HG03571 (cell line): Measurements from ENCODE around the gene NOP53.
"Not testable (repeated sequence)": the region's sequence is repeated elsewhere in the genome, so short reads cannot be mapped to it uniquely, and the experiment has no call there.

Experiments
- ATAC-seq: cut with Tn5 transposase; IDR thresholded peaks from one replicate; pipeline ENCODE4 v1.9.1; 2021; ENCODE audit not compliant: unreplicated experiment

The NOP53 gene

DNA sequence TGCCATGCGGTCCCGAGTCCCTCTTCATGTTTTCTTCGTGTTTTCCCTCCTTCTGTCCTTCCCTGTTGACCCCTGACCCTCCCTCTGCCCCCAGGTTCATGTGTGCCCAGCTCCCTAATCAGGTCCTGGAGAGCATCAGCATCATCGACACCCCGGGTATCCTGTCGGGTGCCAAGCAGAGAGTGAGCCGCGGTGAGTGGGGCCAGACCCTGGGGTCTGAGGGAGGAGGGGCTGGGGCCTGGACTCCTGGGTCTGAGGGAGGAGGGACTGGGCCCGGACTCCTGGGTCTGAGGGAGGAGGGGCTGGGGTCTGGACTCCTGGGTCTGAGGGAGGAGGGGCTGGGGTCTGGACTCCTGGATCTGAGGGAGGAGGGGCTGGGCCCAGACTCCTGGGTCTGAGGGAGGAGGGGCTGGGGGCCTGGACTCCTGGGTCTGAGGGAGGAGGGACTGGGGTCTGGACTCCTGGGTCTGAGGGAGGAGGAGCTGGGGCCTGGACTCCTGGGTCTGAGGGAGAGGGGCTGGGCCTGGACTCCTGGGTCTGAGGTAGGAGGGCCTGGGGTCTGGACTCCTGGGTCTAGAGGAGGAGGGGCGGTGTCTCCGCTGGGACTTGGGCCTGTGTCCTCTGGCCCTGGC is 26.8 kb upstream of the NOP53 start:
- not testable (repeated sequence) for ATAC-seq

DNA sequence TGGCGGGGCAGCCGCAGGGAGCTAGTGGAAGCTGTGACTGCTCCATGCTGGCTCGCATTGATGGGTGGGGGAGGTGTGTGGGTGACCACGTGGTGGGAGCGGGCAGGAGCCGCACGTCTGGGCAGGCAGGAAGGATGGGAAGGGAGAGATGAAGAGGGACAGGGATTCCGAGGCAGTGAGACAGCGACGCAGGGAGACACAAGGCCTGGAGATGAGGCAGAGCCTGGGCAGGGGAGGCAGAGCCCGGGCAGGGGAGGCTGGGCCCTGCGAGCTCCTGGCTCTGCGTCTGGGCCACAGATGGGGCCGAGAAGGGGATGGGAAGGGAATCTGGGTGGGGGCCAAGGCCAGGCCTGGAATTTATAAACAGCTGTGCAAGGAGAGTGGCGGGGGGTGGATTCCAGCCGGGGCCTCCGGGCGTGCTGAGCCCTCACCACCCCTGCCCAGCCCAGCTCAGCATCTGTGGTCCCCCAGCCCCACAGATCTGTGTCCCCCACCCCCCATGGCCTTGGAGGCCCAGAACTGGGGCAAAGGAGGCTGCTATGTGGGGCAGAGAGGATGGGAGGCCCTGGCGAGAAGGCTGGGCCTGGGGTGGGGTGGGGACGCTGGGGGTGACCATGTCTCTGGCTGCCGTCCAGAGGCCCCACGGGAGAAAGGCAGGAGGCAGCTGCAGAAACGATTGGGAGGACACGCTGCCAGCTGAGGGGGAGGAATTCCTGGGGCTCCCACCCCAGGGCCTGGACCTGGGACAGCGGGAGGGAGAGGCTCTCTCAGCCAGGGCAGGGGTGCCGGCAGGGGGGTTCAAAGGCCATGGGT is 26.1 kb upstream of the NOP53 start:
- ATAC-seq = no peak

DNA sequence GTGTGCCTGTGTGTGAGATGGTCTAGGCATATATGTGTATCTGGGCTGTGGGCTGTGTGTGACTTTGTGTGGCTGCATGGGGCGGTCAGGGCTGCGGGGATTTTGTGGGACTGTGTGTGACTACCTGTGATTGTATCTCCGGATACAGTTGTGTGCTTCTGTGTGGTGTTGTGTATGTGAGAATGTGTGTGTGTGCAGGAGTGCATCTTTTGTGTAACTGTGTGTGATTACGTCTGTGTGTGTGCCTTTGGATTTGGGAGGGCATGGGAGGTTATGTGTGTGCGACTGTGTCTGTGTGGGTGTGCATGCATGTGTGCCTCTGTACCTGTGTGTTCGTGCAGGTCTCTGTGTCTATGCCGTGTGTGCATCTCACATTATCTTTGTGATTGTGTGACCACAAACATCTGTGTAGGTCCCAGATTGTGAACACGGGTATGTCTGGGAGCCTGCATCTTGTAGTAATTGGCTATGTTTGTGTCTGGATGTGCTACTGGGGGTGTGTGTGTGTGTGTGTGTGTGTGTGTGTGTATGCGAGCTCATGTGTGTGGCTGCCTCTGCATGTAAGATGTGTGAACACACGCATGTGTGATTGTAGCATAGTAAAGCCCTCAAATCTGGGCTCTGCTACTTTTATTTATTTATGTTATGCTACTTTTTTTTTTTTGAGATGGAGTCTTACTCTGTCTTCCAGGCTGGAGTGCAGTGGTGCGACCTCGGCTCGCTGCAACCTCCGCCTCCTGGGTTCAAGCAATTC is 24.5 kb upstream of the NOP53 start:
- ATAC-seq = no peak

GRCh38 chr19:47723581-47723940 is 21.8 kb upstream of the NOP53 start:
- no peak for ATAC-seq

DNA sequence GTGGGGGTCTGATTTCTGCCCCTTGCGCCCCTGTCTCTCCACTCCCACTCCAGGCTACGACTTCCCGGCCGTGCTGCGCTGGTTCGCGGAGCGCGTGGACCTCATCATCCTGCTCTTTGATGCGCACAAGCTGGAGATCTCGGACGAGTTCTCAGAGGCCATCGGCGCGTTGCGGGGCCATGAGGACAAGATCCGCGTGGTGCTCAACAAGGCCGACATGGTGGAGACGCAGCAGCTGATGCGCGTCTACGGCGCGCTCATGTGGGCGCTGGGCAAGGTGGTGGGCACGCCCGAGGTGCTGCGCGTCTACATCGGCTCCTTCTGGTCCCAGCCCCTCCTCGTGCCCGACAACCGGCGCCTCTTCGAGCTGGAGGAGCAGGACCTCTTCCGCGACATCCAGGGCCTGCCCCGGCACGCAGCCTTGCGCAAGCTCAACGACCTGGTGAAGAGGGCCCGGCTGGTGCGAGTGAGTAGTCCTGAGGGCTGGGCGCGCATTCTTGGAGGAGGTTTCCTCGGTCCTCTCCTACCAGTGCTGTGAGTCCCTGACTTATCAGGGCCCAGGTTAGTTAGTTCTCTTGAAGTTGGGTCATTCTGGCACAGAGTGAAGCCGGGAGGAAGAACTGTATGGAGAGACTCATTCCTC is 19.5 kb upstream of the NOP53 start:
- no peak for ATAC-seq

DNA sequence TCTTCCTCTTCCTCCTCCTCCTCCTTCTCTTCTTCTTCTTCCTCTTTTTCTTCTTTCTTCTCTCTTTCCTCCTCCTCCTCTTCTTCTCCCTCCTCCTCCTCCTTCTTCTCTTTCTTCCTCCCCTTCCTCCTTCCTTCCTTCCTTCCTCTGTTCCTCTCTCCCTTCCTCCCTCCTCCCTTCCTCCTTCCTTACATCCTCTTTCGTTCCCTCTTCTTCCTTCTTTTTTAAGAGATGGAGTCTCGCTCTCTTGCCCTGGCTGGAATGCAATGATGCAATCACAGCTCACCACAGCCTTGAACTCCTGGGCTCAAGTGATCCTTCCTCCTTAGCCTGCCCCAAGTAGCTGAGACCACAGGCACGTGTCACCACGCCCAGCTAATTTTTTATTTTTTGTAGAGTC is 18.9 kb upstream of the NOP53 start:
- ATAC-seq = no peak

GRCh38 chr19:47728295-47728694 is 17.1 kb upstream of the NOP53 start:
- ATAC-seq = not testable (repeated sequence)

DNA sequence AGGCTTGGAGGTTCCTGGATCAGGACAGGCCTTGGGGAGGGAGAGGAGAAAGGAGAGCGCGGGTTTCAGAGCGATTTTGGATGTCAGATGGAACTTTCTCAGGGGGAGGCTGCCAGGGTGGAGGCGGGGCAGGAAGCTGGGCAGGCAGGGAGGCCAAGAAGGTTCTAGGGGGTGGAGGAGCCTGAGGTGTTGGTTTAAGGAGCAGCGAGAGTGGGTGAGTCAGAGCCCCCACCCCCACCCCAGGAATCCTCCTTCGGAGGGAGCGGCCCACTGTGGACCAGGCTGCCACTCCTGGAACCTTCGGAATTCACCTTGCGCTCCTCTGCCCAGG is 15.9 kb upstream of the NOP53 start:
- no peak for ATAC-seq

DNA sequence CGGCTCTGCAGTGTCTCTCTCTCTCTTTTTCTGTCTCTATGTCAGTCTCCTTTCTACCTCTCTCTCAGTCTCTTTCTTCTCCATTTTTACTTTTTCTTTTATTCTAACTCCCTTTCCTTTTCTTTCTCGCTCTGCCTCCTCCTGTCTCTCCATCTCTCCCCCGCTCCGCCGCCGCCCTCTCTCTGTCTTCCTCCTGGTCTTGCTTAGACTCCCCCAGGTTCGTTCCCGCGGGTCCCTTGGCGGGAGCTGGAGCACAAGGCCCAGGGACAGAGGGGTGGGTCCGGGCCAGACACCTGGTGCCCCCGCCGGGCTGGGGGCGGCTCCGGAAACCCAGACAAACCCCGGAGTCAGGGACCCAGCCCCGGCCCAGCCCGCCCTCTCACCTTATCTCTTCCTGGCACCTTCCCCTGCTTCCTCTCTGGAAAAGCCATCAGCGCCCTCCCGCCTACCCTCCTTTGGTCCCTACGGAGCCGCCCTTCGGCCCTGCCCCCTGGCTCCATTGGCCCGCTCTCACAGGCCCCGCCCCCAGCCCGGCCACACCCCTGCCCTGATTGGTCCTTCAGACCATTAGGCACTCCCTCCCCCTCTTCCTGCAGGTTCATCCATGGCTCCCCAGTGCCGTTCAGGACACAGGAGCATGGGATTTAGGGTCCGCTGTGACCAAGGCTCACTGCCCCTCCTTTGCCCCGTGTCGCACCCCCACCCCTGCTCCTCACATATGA is 15.4 kb upstream of the NOP53 start:
- no peak for ATAC-seq

GRCh38 chr19:47730521-47730889 is 14.8 kb upstream of the NOP53 start:
- no peak for ATAC-seq

GRCh38 chr19:47730910-47731309 is 14.4 kb upstream of the NOP53 start:
- no peak for ATAC-seq

GRCh38 chr19:47735131-47735530 is 10.2 kb upstream of the NOP53 start:
- no peak for ATAC-seq

- no peak for ATAC-seq
Measured at GRCh38 chr19:47740866-47741519, 4.4 kb upstream of the NOP53 start.

- ATAC-seq = no peak
Measured at GRCh38 chr19:47741544-47742140, 3.7 kb upstream of the NOP53 start.

DNA sequence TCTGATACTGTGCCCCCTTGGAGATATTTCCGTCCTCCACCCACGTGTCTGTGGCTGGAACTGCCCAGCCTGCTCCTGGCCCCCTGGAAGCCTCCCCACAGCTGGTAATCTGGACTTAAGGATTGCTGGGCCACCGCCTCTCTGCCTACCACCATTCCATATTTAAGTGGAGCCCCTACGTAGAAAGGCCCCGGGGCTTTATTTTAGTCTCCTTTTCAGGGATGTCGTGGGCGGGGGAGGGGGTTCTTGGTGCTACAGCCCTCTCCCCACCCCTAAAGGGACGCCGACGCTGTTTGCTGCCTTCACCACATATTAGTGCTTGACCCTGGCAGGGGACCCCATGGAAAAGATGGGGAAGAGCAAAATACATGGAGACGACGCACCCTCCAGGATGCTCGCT is 2.7 kb upstream of the NOP53 start:
- ATAC-seq = no peak

DNA sequence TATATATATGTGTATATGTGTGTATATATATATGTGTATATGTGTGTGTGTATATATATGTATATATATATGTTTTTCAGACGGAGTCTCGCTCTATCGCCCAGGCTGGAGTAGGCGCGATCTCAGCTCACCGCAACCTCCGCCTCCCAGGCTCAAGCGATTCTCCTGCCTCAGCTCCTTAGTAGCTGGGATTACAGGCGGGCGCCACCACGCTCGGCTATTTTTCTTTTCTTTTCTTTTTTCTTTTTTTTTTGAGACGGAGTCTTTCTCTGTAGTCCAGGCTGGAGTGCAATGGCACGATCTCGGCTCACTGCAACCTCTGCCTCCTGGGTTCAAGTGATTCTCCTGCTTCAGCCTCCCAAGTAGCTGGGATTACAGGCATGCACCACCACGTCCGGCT is 783 bp downstream of the NOP53 start:
- ATAC-seq = not testable (repeated sequence)

DNA sequence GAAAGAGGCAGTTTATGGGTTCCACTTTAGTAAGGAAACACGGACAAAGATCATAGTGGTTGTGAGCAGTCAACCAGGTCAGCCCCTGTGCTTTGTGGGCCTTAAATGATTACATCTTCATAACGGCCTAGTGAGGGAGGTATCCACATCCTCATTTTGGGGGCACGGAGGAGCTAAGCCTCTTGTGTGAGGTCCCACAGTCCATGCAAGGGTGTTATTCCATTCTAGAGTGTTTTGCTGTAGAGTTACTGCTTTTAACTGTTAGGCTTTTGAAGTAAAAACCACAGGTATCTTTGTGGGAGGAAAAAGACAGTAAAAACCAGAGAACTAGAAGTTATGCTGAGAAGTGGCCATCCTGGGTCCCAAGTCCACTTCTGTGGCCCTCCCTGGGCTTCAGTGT is 4.0 kb downstream of the NOP53 start:
- ATAC-seq = no peak

DNA sequence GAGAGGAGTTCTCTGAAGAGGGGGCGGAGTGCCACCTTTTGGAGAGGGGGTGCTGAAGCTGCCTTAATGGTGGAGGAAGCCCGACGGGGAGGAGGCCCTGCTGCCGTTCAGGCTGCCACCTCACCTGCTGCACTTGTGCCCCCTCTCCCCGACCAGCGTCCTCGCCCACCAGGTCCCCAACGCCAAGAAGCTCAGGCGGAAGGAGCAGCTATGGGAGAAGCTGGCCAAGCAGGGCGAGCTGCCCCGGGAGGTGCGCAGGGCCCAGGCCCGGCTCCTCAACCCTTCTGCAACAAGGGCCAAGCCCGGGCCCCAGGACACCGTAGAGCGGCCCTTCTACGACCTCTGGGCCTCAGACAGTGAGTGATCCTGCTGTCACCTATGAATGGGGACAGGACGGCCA is 5.4 kb downstream of the NOP53 start:
- no peak for ATAC-seq

DNA sequence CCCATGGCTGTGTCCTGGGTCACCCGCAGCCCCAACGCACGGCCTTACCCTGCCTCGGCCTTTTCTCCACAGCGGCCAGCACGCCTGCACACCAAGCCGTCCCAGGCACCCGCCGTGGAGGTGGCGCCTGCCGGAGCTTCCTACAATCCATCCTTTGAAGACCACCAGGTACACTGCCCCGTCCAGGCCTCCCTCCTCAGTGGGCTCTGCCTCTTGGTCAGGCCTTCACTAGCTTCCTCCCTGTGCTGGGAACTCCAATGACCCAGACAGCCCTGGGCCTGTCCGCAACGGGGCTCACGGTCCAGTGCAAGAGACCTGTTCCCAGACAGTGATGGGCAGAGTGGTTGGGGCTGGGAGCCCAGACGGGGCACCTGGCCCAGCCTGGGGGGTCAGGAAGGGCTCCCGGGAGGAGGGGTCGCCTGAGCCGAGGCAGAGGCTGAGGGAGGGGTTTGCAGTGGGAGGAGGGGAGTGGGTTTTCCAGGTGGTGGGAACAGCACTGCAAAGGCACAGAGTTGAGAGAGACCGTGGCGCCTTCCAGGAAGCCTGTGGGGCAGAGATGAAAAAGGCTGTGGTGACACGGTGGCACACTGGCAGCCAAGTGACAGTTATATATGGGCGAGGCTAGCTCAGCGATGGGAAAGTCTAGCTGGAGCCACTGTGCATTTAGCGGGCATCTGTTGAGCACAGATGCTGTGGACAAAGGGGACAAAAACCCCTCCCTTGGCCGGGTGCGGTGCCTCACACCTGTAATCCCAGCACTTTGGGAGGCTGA is 7.3 kb downstream of the NOP53 start:
- ATAC-seq = no peak
